ENCODE measurements around the gene AP4M1.

DNA sequence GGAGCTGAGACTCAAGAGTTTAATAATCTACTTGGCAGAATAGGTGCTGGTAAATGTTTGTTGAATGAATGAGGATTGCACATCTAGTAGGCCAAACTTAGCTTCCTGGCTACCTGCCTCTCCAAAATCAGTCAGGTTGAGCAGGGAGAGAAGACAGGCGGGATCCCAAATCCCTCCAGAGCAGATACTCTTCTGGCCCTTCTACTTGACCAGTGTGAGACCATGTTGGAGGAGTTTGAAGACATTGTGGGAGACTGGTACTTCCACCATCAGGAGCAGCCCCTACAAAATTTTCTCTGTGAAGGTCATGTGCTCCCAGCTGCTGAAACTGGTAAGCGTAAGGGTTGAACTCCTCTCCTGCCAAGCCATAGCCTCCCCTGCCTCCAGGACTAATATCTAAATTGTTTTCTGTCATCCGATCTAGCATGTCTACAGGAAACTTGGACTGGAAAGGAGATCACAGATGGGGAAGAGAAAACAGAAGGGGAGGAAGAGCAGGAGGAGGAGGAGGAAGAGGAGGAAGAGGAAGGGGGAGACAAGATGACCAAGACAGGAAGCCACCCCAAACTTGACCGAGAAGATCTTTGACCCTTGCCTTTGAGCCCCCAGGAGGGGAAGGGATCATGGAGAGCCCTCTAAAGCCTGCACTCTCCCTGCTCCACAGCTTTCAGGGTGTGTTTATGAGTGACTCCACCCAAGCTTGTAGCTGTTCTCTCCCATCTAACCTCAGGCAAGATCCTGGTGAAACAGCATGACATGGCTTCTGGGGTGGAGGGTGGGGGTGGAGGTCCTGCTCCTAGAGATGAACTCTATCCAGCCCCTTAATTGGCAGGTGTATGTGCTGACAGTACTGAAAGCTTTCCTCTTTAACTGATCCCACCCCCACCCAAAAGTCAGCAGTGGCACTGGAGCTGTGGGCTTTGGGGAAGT is 23.1 kb downstream of the AP4M1 start:
- TF ChIP-seq, protein P1, sequence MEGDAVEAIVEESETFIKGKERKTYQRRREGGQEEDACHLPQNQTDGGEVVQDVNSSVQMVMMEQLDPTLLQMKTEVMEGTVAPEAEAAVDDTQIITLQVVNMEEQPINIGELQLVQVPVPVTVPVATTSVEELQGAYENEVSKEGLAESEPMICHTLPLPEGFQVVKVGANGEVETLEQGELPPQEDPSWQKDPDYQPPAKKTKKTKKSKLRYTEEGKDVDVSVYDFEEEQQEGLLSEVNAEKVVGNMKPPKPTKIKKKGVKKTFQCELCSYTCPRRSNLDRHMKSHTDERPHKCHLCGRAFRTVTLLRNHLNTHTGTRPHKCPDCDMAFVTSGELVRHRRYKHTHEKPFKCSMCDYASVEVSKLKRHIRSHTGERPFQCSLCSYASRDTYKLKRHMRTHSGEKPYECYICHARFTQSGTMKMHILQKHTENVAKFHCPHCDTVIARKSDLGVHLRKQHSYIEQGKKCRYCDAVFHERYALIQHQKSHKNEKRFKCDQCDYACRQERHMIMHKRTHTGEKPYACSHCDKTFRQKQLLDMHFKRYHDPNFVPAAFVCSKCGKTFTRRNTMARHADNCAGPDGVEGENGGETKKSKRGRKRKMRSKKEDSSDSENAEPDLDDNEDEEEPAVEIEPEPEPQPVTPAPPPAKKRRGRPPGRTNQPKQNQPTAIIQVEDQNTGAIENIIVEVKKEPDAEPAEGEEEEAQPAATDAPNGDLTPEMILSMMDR (conservative IDR thresholded peaks at IDR 0.05 in 1 of 2, IDR thresholded peaks at IDR 0.05 in 1 of 2; ENCODE audit: low read depth in 1 of 2, low read length in 2 of 2) = no peak
- TF ChIP-seq EZH2 (IDR thresholded peaks at IDR 0.05; ENCODE audit: low read length, missing control alignments) = no peak

Data from fibroblast of lung (primary cell).